Naive thymus-derived CD4-positive, alpha-beta T cell (primary cell): ENCODE measurements around the gene PLCZ1. TPM values are rescaled to one million over a fixed set of nuclear protein-coding genes. Genes with fewer than 3 reads are reported as not detected.

ENCODE experiments used
- ATAC-seq: fragments of 150-1000 bp; cut with Tn5 transposase; 2 replicates; pipeline ENCODE4 v1.10.0; 2021; ENCODE audit warnings: mild to moderate bottlenecking, moderate library complexity
- CTCF ChIA-PET: fragments of 350-600 bp; sonication (Branson Sonifier 250); formaldehyde crosslinking; loops from one replicate; lab custom pipeline; 2021; ENCODE audit warnings: antibody characterized with exemption; lab: Charles Lee
- POLR2A ChIA-PET: fragments of 350-600 bp; sonication (Branson Sonifier 250); formaldehyde crosslinking; loops from one replicate; lab custom pipeline; 2021; ENCODE audit warnings: antibody characterized with exemption, inconsistent platforms; lab: Charles Lee
- DNase-seq, 9 donors: peaks; one replicate each; pipeline versions ENCODE4 v3.0.0 to v3.0.0-alpha.2; 2020 to 2022; ENCODE audit warnings: mixed read lengths in 1 of 9
- H3K27ac ChIP-seq: one replicate; pipeline ENCODE4 v1.7.0; 2013; ENCODE audit warnings: mild to moderate bottlenecking, low read depth, low read length, moderate library complexity
- H3K27me3 ChIP-seq, 2 donors: one replicate each; pipeline ENCODE4 v1.7.0; 2013; ENCODE audit warnings: low read length in 2 of 2, mild to moderate bottlenecking in 2 of 2, moderate library complexity in 2 of 2; ENCODE audit not compliant: control insufficient read depth in 2 of 2, insufficient read depth in 2 of 2
- H3K36me3 ChIP-seq, 3 experiments: 1 replicate in 2 of 3; 2 replicates in 1 of 3; pipeline ENCODE4 v1.7.0; 2013; ENCODE audit warnings: low read length in 3 of 3, mild to moderate bottlenecking in 3 of 3, moderate library complexity in 1 of 3; ENCODE audit not compliant: insufficient read depth in 3 of 3, control insufficient read depth in 2 of 3
- H3K4me1 ChIP-seq, 2 donors: one replicate each; pipeline ENCODE4 v1.7.0; 2013; ENCODE audit warnings: low read length in 2 of 2, mild to moderate bottlenecking in 2 of 2, moderate library complexity in 1 of 2; ENCODE audit not compliant: control insufficient read depth in 2 of 2, insufficient read depth in 2 of 2
- H3K4me3 ChIP-seq: 2 replicates; pipeline ENCODE4 v1.7.0; 2013; ENCODE audit warnings: mild to moderate bottlenecking, low read length
- H3K9me3 ChIP-seq, 3 experiments: 1 replicate in 2 of 3; 2 replicates in 1 of 3; pipeline ENCODE4 v1.7.0; 2013; ENCODE audit warnings: low read length in 3 of 3; ENCODE audit not compliant: control insufficient read depth in 2 of 3
- H3K27ac Mint-ChIP-seq, 9 donors: one replicate each; pipeline ENCODE4 v1.8.0; 2020 to 2022; ENCODE audit warnings: mixed read lengths in 9 of 9, mild to moderate bottlenecking in 8 of 9, moderate library complexity in 5 of 9, inconsistent platforms in 2 of 9
- H3K27me3 Mint-ChIP-seq, 5 donors: one replicate each; pipeline ENCODE4 v1.8.0; 2021 to 2022; ENCODE audit warnings: mixed read lengths in 5 of 5, mild to moderate bottlenecking in 1 of 5
- H3K36me3 Mint-ChIP-seq, 5 donors: one replicate each; pipeline ENCODE4 v1.8.0; 2020 to 2022; ENCODE audit warnings: mixed read lengths in 5 of 5, mild to moderate bottlenecking in 3 of 5, inconsistent platforms in 1 of 5
- H3K4me1 Mint-ChIP-seq, 7 donors: one replicate each; pipeline ENCODE4 v1.8.0; 2020 to 2022; ENCODE audit warnings: mixed read lengths in 7 of 7, mild to moderate bottlenecking in 3 of 7, inconsistent platforms in 1 of 7
- H3K4me3 Mint-ChIP-seq, 10 donors: one replicate each; pipeline ENCODE4 v1.8.0; 2020 to 2022; ENCODE audit warnings: mild to moderate bottlenecking in 10 of 10, mixed read lengths in 10 of 10, moderate library complexity in 6 of 10, inconsistent platforms in 2 of 10
- H3K9me3 Mint-ChIP-seq, 11 donors: one replicate each; pipeline ENCODE4 v1.8.0; 2020 to 2022; ENCODE audit warnings: mixed read lengths in 11 of 11, mild to moderate bottlenecking in 4 of 11, inconsistent platforms in 1 of 11, moderate library complexity in 1 of 11
- intact Hi-C, 2 donors: fragments of 100-400 bp; cut with micrococcal nuclease; formaldehyde crosslinking; loops; one replicate each; pipeline ENCODE4 v1.15.1; 2023
- polyA plus RNA-seq, 2 donors: library from polyadenylated mRNA; unstranded; fragments of 300-500 nt; fragmentation: Illumina TruSeq; gene quantifications; one replicate each; pipeline ENCODE4 v1.2.3, GENCODE V29; 2021
- total RNA-seq, 6 experiments: library from RNA in 5 of 6; stranded (reverse) in 5 of 6; gene quantifications; 1 replicate in 5 of 6; 2 replicates in 1 of 6; pipeline ENCODE4 v1.2.3 and lab custom pipeline; 2021 to 2026

The PLCZ1 gene
- total and polyA plus RNA-seq, 7 experiments from 2014 or later = not detected

DNA sequence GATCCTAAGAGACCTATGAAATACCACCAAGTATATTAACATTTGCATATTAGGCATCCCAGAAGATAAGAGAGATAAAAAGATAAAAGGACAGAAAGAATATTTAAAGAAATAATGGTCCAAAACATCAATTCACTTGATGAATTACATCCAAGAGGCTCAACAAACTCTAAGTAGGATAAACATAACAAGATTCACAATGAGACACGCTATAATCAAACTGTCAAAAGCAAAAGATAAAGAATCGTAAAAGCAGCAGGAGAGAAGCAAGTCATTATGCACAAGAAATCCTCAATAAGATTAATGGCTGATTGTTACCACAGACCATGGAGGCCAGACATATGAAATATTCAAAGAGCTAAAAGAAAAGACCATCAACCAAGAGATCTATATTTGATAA is 79.6 kb downstream of the PLCZ1 start:
- no peaks in the 10 kb centered on the region for H3K27me3 Mint-ChIP-seq
- H3K9me3 Mint-ChIP-seq = peaks cover 7 to 48% (median 28%) of the 10 kb centered on the region in 11 donors
- no peaks in the 10 kb centered on the region for H3K4me1 Mint-ChIP-seq
- Histone ChIP-seq H3K4me1 (no peaks in the 10 kb centered on the region), H3K27me3 (no peaks in the 10 kb centered on the region), H3K4me3 (no peak overlapping the region), H3K27ac (no peak overlapping the region), H3K36me3 (no peaks in the 10 kb centered on the region), H3K9me3 (no peaks in the 10 kb centered on the region)
- intact Hi-C loops = no loop called here
- POLR2A ChIA-PET = no interaction called here
- DNase-seq (no peak), ATAC-seq (no peak)
- H3K36me3 Mint-ChIP-seq = no peaks in the 10 kb centered on the region
- H3K4me3 Mint-ChIP-seq = no peak overlapping the region
- CTCF ChIA-PET = no interaction called here
- no peak overlapping the region for H3K27ac Mint-ChIP-seq

DNA sequence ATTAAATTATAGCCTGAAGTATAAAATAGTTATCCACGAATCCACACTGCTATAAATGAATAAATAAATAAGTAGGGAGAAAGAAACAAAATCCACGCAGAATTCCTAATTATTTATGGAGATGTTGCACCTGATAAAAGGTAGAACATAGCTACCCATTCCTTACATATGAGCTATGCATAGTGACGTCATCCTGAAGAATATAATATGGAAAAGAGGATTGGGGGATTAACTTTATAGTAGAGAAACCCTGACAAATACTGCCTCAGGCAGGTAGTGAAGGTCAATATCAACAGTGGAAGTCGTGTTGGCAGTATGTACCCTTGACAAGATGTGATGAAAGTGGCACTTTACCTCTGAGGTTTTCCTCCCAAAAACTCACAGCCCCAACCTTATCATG is 82.5 kb downstream of the PLCZ1 start:
- no peak overlapping the region for H3K27ac Mint-ChIP-seq
- Histone ChIP-seq H3K36me3 (no peaks in the 10 kb centered on the region), H3K9me3 (no peaks in the 10 kb centered on the region), H3K4me3 (no peak overlapping the region), H3K27ac (no peak overlapping the region), H3K4me1 (no peaks in the 10 kb centered on the region), H3K27me3 (no peaks in the 10 kb centered on the region)
- peaks cover 6 to 44% (median 20%) of the 10 kb centered on the region in 11 donors for H3K9me3 Mint-ChIP-seq
- ATAC-seq = no peak
- ChIA-PET POLR2A (no interaction called here), CTCF (no interaction called here)
- DNase-seq = no peak
- no peak overlapping the region for H3K4me3 Mint-ChIP-seq
- H3K4me1 Mint-ChIP-seq = peaks cover 0 to 2% (median 0%) of the 10 kb centered on the region in 7 donors
- no peaks in the 10 kb centered on the region for H3K27me3 Mint-ChIP-seq
- intact Hi-C loops = no loop called here
- H3K36me3 Mint-ChIP-seq = no peaks in the 10 kb centered on the region

DNA sequence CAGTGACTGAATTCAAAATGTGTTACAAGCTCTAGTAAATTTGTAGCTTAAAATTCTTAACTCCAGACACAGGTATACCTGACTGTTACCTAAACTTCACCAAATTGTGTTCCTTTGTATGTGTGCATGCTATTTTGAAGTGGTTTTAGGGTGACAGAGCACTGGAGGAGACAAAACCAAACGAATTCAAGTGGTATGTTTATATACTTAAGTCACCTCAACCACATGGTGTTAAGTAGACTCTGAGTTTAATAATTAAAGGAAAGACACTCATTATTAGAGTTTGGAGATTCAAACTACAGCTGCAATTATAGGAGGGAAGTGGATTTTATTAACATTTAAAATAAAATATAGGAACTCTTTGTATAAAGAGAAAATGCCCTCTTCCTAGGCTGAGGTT is 84.3 kb downstream of the PLCZ1 start:
- Histone ChIP-seq H3K9me3 (no peaks in the 10 kb centered on the region), H3K36me3 (no peaks in the 10 kb centered on the region), H3K4me1 (no peaks in the 10 kb centered on the region), H3K27ac (no peak overlapping the region), H3K4me3 (no peak overlapping the region), H3K27me3 (no peaks in the 10 kb centered on the region)
- Mint-ChIP-seq H3K4me3 (no peak overlapping the region), H3K27me3 (no peaks in the 10 kb centered on the region), H3K36me3 (no peaks in the 10 kb centered on the region), H3K9me3 (peaks cover 6 to 47% (median 18%) of the 10 kb centered on the region in 11 donors), H3K27ac (no peak overlapping the region), H3K4me1 (peaks cover 0 to 2% (median 0%) of the 10 kb centered on the region in 7 donors)
- ChIA-PET CTCF (no interaction called here), POLR2A (no interaction called here)
- intact Hi-C loops = no loop called here
- DNase-seq (no peak), ATAC-seq (no peak)

GRCh38 chr12:18652596-18652995 is 85.2 kb downstream of the PLCZ1 start:
- H3K36me3 Mint-ChIP-seq = no peaks in the 10 kb centered on the region
- Histone ChIP-seq H3K36me3 (no peaks in the 10 kb centered on the region), H3K4me3 (no peak overlapping the region), H3K4me1 (no peaks in the 10 kb centered on the region), H3K27ac (no peak overlapping the region), H3K27me3 (no peaks in the 10 kb centered on the region), H3K9me3 (no peaks in the 10 kb centered on the region)
- no peak for ATAC-seq
- peaks cover 2 to 39% (median 14%) of the 10 kb centered on the region in 11 donors for H3K9me3 Mint-ChIP-seq
- DNase-seq = no peak
- intact Hi-C loops = no loop called here
- no peaks in the 10 kb centered on the region for H3K27me3 Mint-ChIP-seq
- CTCF ChIA-PET = no interaction called here
- H3K4me3 Mint-ChIP-seq = no peak overlapping the region
- no peak overlapping the region for H3K27ac Mint-ChIP-seq
- peaks cover 0 to 2% (median 0%) of the 10 kb centered on the region in 7 donors for H3K4me1 Mint-ChIP-seq
- POLR2A ChIA-PET = no interaction called here

DNA sequence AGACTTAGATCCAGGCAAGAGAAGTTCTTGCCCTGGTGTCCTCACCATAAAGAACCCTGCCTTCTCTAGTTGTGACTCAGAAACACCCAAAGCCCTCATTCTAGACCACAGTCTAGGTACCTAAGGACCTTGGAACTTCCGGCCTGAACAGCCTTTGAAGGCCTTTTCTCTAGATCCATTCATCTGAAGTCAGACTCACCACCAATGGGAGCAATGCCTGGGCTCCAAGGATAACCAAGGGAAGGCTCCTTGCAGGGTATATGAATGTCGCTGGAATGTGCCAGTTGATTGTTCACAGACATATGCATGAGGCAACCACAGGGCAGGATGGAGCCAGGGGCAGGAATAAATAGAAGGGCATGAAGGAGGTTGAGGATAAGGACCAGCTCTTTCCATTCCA is 86.3 kb downstream of the PLCZ1 start:
- Histone ChIP-seq H3K4me1 (no peaks in the 10 kb centered on the region), H3K4me3 (no peak overlapping the region), H3K9me3 (no peaks in the 10 kb centered on the region), H3K36me3 (no peaks in the 10 kb centered on the region), H3K27me3 (no peaks in the 10 kb centered on the region), H3K27ac (no peak overlapping the region)
- Mint-ChIP-seq H3K36me3 (no peaks in the 10 kb centered on the region), H3K4me3 (no peak overlapping the region), H3K9me3 (peaks cover under 1 to 28% (median 9%) of the 10 kb centered on the region in 11 donors), H3K27me3 (no peaks in the 10 kb centered on the region), H3K4me1 (peaks cover 0 to 2% (median 0%) of the 10 kb centered on the region in 7 donors), H3K27ac (no peak overlapping the region)
- ATAC-seq (no peak), DNase-seq (no peak)
- intact Hi-C loops = no loop called here
- CTCF ChIA-PET = no interaction called here
- POLR2A ChIA-PET = no interaction called here

GRCh38 chr12:18646286-18646890 is 91.4 kb downstream of the PLCZ1 start:
- CTCF ChIA-PET = no interaction called here

DNA sequence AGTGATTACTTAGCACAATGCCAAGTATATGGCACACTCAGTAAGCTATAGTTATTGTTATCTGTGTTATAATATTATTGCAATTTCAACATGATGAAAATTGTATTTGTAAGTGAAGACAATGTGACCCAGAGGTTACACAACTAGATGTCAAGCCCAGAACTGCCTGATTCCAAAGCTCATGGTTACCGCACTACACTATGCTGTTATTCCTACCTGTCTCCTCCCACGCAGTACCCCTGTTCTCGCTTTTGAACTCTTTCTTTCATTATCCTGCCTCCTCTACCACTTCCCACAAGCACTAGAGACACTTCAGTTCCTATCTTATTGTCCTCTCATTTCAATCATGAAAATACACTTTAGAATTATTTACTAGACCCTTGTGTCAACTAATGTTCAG is 93.2 kb downstream of the PLCZ1 start:
- H3K4me3 ChIP-seq = no peak overlapping the region
- ChIA-PET POLR2A (no interaction called here), CTCF (no interaction called here)
- H3K27ac ChIP-seq = no peak overlapping the region
- no peak for ATAC-seq
- intact Hi-C loops = no loop called here
- no peaks in the 10 kb centered on the region for H3K4me1 ChIP-seq
- H3K36me3 Mint-ChIP-seq = no peaks in the 10 kb centered on the region
- H3K27me3 ChIP-seq = no peaks in the 10 kb centered on the region
- peaks cover 0 to 9% (median 0%) of the 10 kb centered on the region in 11 donors for H3K9me3 Mint-ChIP-seq
- no peak for DNase-seq
- no peaks in the 10 kb centered on the region for H3K4me1 Mint-ChIP-seq
- no peaks in the 10 kb centered on the region for H3K27me3 Mint-ChIP-seq
- no peak overlapping the region for H3K4me3 Mint-ChIP-seq
- H3K36me3 ChIP-seq = no peaks in the 10 kb centered on the region
- H3K27ac Mint-ChIP-seq = no peak overlapping the region
- H3K9me3 ChIP-seq = no peaks in the 10 kb centered on the region

More at GRCh38 chr12:18646286-18646890, 91.4 kb downstream of the PLCZ1 start:
- POLR2A ChIA-PET = no interaction called here
- DNase-seq = no peak
- H3K4me3 ChIP-seq = no peak overlapping the region
- intact Hi-C loops = no loop called here
- H3K27ac ChIP-seq = no peak overlapping the region
- peaks cover 0 to 16% (median 2%) of the 10 kb centered on the region in 11 donors for H3K9me3 Mint-ChIP-seq
- H3K4me3 Mint-ChIP-seq = no peak overlapping the region
- H3K4me1 ChIP-seq = no peaks in the 10 kb centered on the region
- no peak overlapping the region for H3K27ac Mint-ChIP-seq
- no peaks in the 10 kb centered on the region for H3K9me3 ChIP-seq
- H3K36me3 Mint-ChIP-seq = no peaks in the 10 kb centered on the region
- H3K36me3 ChIP-seq = no peaks in the 10 kb centered on the region
- H3K4me1 Mint-ChIP-seq = peaks cover 0 to 2% (median 0%) of the 10 kb centered on the region in 7 donors
- ATAC-seq = no peak
- no peaks in the 10 kb centered on the region for H3K27me3 ChIP-seq
- H3K27me3 Mint-ChIP-seq = no peaks in the 10 kb centered on the region
